Measurements from ENCODE around the gene UVRAG. TPM values are rescaled to one million over a fixed set of nuclear protein-coding genes. Genes with fewer than 3 reads are reported as not detected.

Gene UVRAG
- total RNA-seq, 1 donor from 2014 or later: 31.0 TPM

GRCh38 chr11:76157891-76158290 is 342.9 kb downstream of the UVRAG start:
- Histone ChIP-seq H3K4me1 (peaks cover 5% of the 10 kb centered on the region), H3K9me3 (no peaks in the 10 kb centered on the region), H3K27me3 (no peaks in the 10 kb centered on the region), H3K4me3 (no peak overlapping the region), H3K27ac (no peak overlapping the region), H3K36me3 (no peaks in the 10 kb centered on the region)
- intact Hi-C loops (cut with DNase I): no loop called here
- DNase-seq (no peak), ATAC-seq (no peak)
- no peak for TF ChIP-seq CTCF (IDR thresholded peaks at IDR 0.05)

- Histone ChIP-seq H3K36me3 (no peaks in the 10 kb centered on the region), H3K4me1 (no peaks in the 10 kb centered on the region), H3K27ac (no peak overlapping the region), H3K9me3 (no peaks in the 10 kb centered on the region), H3K4me3 (no peak overlapping the region), H3K27me3 (no peaks in the 10 kb centered on the region)
- intact Hi-C loops (cut with DNase I): no loop called here
- ATAC-seq (no peak), DNase-seq (no peak)
- TF ChIP-seq CTCF (IDR thresholded peaks at IDR 0.05): no peak
Observed at GRCh38 chr11:76158394-76159302, 343.6 kb downstream of the UVRAG start.

- H3K4me1 ChIP-seq: no peaks in the 10 kb centered on the region
- TF ChIP-seq CTCF (IDR thresholded peaks at IDR 0.05): no peak
- no peaks in the 10 kb centered on the region for H3K9me3 ChIP-seq
- H3K4me3 ChIP-seq: no peak overlapping the region
- DNase-seq (peak; percentile 51), ATAC-seq (no peak)
- no peaks in the 10 kb centered on the region for H3K27me3 ChIP-seq
- H3K36me3 ChIP-seq: no peaks in the 10 kb centered on the region
- intact Hi-C loops (cut with DNase I): no loop called here
- H3K27ac ChIP-seq: no peak overlapping the region
Observed at GRCh38 chr11:76159303-76159937, 344.4 kb downstream of the UVRAG start.

GRCh38 chr11:76159983-76160661 is 345.1 kb downstream of the UVRAG start:
- intact Hi-C loops (cut with DNase I): no loop called here

GRCh38 chr11:76160856-76161255 is 345.8 kb downstream of the UVRAG start:
- Histone ChIP-seq H3K4me3 (no peak overlapping the region), H3K9me3 (no peaks in the 10 kb centered on the region), H3K27ac (no peak overlapping the region), H3K36me3 (no peaks in the 10 kb centered on the region), H3K4me1 (no peaks in the 10 kb centered on the region), H3K27me3 (no peaks in the 10 kb centered on the region)
- intact Hi-C loops (cut with DNase I): no loop called here
- no peak for ATAC-seq
- TF ChIP-seq CTCF (IDR thresholded peaks at IDR 0.05): no peak
- no peak for DNase-seq

More at GRCh38 chr11:76159983-76160661, 345.1 kb downstream of the UVRAG start:
- Histone ChIP-seq H3K27me3 (no peaks in the 10 kb centered on the region), H3K4me1 (no peaks in the 10 kb centered on the region), H3K27ac (no peak overlapping the region), H3K4me3 (no peak overlapping the region), H3K36me3 (no peaks in the 10 kb centered on the region), H3K9me3 (no peaks in the 10 kb centered on the region)
- ATAC-seq (no peak), DNase-seq (peak; percentile 52)
- no peak for TF ChIP-seq CTCF (IDR thresholded peaks at IDR 0.05)
